Tibial artery (tissue), 4 donors: ENCODE measurements around the gene KRTAP5-10.
A peak's percentile ranks its signal among the peaks of the same experiment; 100 is the strongest.
"Not testable (repeated sequence)": the region's sequence is repeated elsewhere in the genome, so short reads cannot be mapped to it uniquely, and the experiment has no call there.

Source experiments
- DNase-seq, 2 donors: peaks; one replicate each; pipeline ENCODE4 v3.0.0-alpha.2; 2019
- H3K27ac ChIP-seq, 2 donors: fragments of 200-600 bp; sonication (generic) in 1 of 2; 1 replicate in 1 of 2; 2 replicates in 1 of 2; pipeline ENCODE4 v1.5.1; 2018 to 2019; ENCODE audit warnings: mild to moderate bottlenecking in 1 of 2
- H3K27me3 ChIP-seq, 2 donors: fragments of 200-600 bp; sonication (generic) in 1 of 2; one replicate each; pipeline versions ENCODE4 v1.5.1 to v1.6.0; 2016 to 2019
- H3K36me3 ChIP-seq, 3 donors: fragments of 200-600 bp; sonication (generic) in 2 of 3; one replicate each; pipeline ENCODE4 v1.5.1; 2016 to 2019; ENCODE audit warnings: mild to moderate bottlenecking in 2 of 3
- H3K4me1 ChIP-seq, 4 donors: fragments of 200-600 bp; sonication (generic) in 2 of 4; 1 replicate in 3 of 4; 2 replicates in 1 of 4; pipeline ENCODE4 v1.5.1; 2016 to 2019
- H3K4me3 ChIP-seq, 2 donors: fragments of 200-600 bp; sonication (generic) in 1 of 2; 1 replicate in 1 of 2; 2 replicates in 1 of 2; pipeline ENCODE4 v1.5.1; 2018 to 2019; ENCODE audit warnings: mild to moderate bottlenecking in 2 of 2
- H3K9me3 ChIP-seq, 3 donors: fragments of 200-600 bp; sonication (generic) in 1 of 3; one replicate each; pipeline ENCODE4 v1.5.1; 2016 to 2019
- intact Hi-C: fragments of 100-400 bp; cut with DNase I; formaldehyde crosslinking; loops from one replicate; pipeline ENCODE4 v1.15.0; 2023; ENCODE audit warnings: low total_unique reads
- TF ChIP-seq, protein P1 (sequence below), 2 experiments: fragments of 200-600 bp in 1 of 2; fragments of 450-650 bp in 1 of 2; IDR thresholded peaks; one replicate each; pipeline ENCODE4 v1.5.1; 2017 to 2019; ENCODE audit warnings: antibody characterized with exemption in 2 of 2, mild to moderate bottlenecking in 1 of 2, moderate library complexity in 1 of 2

The KRTAP5-10 gene

DNA sequence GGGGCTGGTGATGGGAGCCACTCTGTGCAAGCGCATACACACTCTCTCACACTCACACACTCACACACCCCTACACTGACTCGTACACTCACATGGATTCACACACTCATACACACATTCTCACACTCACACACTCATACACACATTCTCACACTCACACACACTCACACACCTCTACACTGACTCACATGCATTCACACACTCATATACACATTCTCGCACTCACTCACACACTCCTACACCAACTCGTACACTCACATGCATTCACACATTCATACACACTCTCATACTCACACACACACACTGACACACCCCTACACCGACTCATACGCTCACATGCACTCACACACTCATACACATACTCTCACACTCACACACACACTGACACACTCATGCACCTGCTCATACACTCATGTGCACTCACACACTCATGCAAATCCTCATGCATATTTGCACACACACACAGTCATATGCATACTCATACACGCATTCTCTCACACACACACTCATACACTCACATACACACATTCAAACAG is 12.2 kb downstream of the KRTAP5-10 start:
- intact Hi-C loops, result no loop called here
- H3K4me1 ChIP-seq, result no peaks in the 10 kb centered on the region
- no peak for DNase-seq
- peaks cover 0 to 13% of the 10 kb centered on the region in 2 donors for H3K27me3 ChIP-seq
- TF ChIP-seq, protein P1, sequence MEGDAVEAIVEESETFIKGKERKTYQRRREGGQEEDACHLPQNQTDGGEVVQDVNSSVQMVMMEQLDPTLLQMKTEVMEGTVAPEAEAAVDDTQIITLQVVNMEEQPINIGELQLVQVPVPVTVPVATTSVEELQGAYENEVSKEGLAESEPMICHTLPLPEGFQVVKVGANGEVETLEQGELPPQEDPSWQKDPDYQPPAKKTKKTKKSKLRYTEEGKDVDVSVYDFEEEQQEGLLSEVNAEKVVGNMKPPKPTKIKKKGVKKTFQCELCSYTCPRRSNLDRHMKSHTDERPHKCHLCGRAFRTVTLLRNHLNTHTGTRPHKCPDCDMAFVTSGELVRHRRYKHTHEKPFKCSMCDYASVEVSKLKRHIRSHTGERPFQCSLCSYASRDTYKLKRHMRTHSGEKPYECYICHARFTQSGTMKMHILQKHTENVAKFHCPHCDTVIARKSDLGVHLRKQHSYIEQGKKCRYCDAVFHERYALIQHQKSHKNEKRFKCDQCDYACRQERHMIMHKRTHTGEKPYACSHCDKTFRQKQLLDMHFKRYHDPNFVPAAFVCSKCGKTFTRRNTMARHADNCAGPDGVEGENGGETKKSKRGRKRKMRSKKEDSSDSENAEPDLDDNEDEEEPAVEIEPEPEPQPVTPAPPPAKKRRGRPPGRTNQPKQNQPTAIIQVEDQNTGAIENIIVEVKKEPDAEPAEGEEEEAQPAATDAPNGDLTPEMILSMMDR (IDR thresholded peaks at IDR 0.05), result no peak
- H3K4me3 ChIP-seq, result no peak overlapping the region
- no peaks in the 10 kb centered on the region for H3K36me3 ChIP-seq
- H3K9me3 ChIP-seq, result no peaks in the 10 kb centered on the region
- H3K27ac ChIP-seq, result no peak overlapping the region

- DNase-seq, H3K4me3 ChIP-seq, H3K36me3 ChIP-seq, H3K27ac ChIP-seq, intact Hi-C loops, H3K4me1 ChIP-seq, H3K9me3 ChIP-seq: not testable (repeated sequence)
- H3K27me3 ChIP-seq, result peaks cover 0 to 19% of the 10 kb centered on the region in 2 donors
These were observed 14.2 kb downstream of the KRTAP5-10 start for GRCh38 chr11:71579513-71579912.

GRCh38 chr11:71580057-71581003 is 15.0 kb downstream of the KRTAP5-10 start:
- DNase-seq, result peak in 1 of 2 donors; percentile 37
- intact Hi-C loops, result no loop called here

GRCh38 chr11:71581826-71582225 is 16.5 kb downstream of the KRTAP5-10 start:
- no peaks in the 10 kb centered on the region for H3K4me1 ChIP-seq
- no peak overlapping the region for H3K27ac ChIP-seq
- no peaks in the 10 kb centered on the region for H3K36me3 ChIP-seq
- TF ChIP-seq, protein P1 (IDR thresholded peaks at IDR 0.05), result no peak
- intact Hi-C loops, result no loop called here
- no peak for DNase-seq
- H3K9me3 ChIP-seq, result no peaks in the 10 kb centered on the region
- no peak overlapping the region for H3K4me3 ChIP-seq
- H3K27me3 ChIP-seq, result peaks cover 0 to 22% of the 10 kb centered on the region in 2 donors

More at GRCh38 chr11:71580057-71581003, 15.0 kb downstream of the KRTAP5-10 start:
- H3K27me3 ChIP-seq, result peaks cover 0 to 22% of the 10 kb centered on the region in 2 donors
- H3K36me3 ChIP-seq, result no peaks in the 10 kb centered on the region
- TF ChIP-seq, protein P1 (IDR thresholded peaks at IDR 0.05), result peak; percentile 55 to 74
- no peaks in the 10 kb centered on the region for H3K9me3 ChIP-seq
- H3K4me3 ChIP-seq, result no peak overlapping the region
- H3K4me1 ChIP-seq, result no peaks in the 10 kb centered on the region
- no peak overlapping the region for H3K27ac ChIP-seq

- intact Hi-C loops, result no loop called here
- H3K36me3 ChIP-seq, result no peaks in the 10 kb centered on the region
- no peak within 1 kb of the TSS for H3K27ac ChIP-seq
- peaks cover 0 to 22% of the 10 kb centered on the region in 2 donors for H3K27me3 ChIP-seq
- no peaks in the 10 kb centered on the region for H3K9me3 ChIP-seq
- TF ChIP-seq, protein P1 (IDR thresholded peaks at IDR 0.05), result no peak
- no peaks in the 10 kb centered on the region for H3K4me1 ChIP-seq
- no peak within 1 kb of the TSS for H3K4me3 ChIP-seq
- DNase-seq, result no peak
These were observed 17.0 kb downstream of the KRTAP5-10 start, which contains the start of gene KRTAP5-11 for GRCh38 chr11:71582309-71582895. KRTAP5-11 (minus strand) TSS chr11:71582875; CDS start chr11:71582837, 38 bp downstream.

GRCh38 chr11:71582969-71583368 is 17.6 kb downstream of the KRTAP5-10 start:
- intact Hi-C loops, DNase-seq, H3K9me3 ChIP-seq, H3K27ac ChIP-seq, H3K36me3 ChIP-seq, H3K4me1 ChIP-seq, H3K4me3 ChIP-seq: not testable (repeated sequence)
- H3K27me3 ChIP-seq, result peaks cover 0 to 20% of the 10 kb centered on the region in 2 donors

GRCh38 chr11:71585673-71586072 is 20.3 kb downstream of the KRTAP5-10 start:
- H3K27ac ChIP-seq, H3K4me1 ChIP-seq, H3K36me3 ChIP-seq, H3K9me3 ChIP-seq, DNase-seq, H3K4me3 ChIP-seq, intact Hi-C loops: not testable (repeated sequence)
- H3K27me3 ChIP-seq, result peaks cover 0 to 17% of the 10 kb centered on the region in 2 donors

DNA sequence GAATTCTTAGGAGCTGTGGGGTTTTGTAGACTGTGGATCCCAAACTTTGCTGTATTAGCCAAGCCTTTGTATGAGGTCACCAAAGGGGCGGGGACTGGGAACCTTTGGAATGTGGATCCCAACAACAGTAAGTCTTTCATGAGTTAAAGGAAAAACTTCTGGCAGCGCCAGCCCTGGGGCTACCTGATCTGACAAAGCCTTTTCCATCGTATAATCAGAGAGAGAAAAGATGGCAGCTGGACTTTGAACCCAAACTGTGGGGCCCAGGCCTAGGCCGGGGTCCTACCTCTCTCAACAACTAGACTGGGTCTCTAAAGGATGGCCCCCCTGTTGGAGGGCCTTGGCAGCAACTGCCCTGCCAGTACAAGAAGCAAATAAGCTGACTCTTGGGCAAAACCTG is 23.0 kb downstream of the KRTAP5-10 start:
- H3K27ac ChIP-seq, DNase-seq, H3K9me3 ChIP-seq, H3K4me1 ChIP-seq, H3K27me3 ChIP-seq, H3K36me3 ChIP-seq, H3K4me3 ChIP-seq, intact Hi-C loops: not testable (repeated sequence)

DNA sequence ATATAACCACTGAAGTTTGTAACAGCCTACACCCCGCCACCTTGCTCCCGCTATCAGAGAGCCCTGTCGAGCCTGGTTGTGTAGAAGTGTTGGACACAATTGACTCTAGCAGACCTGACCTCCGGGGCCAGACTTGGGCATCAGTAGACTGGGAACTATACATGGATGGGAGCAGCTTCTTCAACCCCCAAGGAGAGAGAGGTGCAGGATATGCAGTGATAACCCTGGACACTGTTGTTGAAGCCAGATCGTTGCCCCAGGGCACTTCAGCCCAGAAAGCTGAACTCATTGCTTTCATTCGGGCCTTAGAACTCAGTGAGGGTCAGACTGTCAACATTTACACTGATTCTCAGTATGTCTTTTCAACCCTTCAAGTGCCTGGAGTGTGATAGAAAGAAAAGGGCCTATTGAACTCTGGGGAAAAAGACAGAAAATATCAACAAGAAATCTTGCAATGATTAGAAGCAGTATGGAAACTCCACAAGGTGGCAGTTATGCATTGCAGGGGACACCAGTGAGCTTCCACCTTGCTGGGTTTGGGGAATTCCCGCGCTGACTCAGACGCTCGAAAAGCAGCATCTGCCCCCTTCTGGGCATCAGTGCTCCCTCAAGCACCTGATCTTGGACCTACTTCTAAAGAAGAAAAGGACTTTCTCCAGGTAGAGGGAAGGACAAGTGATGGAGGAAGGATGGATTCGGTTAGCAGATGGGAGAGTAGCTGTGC is 23.6 kb downstream of the KRTAP5-10 start:
- H3K4me3 ChIP-seq, DNase-seq, H3K27me3 ChIP-seq, H3K4me1 ChIP-seq, H3K9me3 ChIP-seq, H3K36me3 ChIP-seq, H3K27ac ChIP-seq, intact Hi-C loops: not testable (repeated sequence)
